C4-2B (cell line): ENCODE measurements around the gene L3HYPDH.

Experiments
- CTCF ChIP-seq: fragments of 450-650 bp; conservative IDR thresholded peaks from 2 replicates; pipeline ENCODE4 v1.5.1; 2017; ENCODE audit warnings: mild to moderate bottlenecking
- ZFX ChIP-seq: fragments of 450-650 bp; IDR thresholded peaks from 2 replicates; pipeline ENCODE4 v1.6.1; 2017

GRCh38 chr14:59490756-59491155 lies 6.5 kb upstream of the L3HYPDH start:
- TF ChIP-seq CTCF, result no peak
- TF ChIP-seq ZFX, result no peak
